DMS79 treated with DMSO at 0.1 percent for 48 hours (cell line): ENCODE measurements around the gene LDB2.

Source experiments
- DNase-seq: peaks from one replicate; lab custom pipeline; 2025; lab: John Stamatoyannopoulos, UW

Gene LDB2

DNA sequence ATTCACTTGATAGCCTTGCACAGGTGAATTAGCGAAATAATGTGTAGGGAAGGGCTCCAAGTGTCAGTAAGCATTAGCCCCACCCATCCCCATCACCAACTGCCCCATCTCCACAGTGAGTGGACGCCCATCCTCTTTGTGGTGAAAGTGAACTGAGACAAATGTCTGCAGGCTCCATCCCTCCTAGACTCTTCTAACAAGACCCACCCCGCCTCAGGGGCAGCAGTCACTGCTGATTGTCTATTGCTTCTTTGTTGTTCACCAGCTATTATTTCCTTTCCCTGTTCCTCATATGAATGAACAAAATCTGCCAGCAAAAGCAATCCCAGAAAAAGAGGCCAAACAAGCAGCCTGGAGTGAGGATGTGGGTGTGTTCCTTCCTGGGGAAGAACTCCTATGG lies 96.4 kb downstream of the LDB2 start:
- no peak for DNase-seq

DNA sequence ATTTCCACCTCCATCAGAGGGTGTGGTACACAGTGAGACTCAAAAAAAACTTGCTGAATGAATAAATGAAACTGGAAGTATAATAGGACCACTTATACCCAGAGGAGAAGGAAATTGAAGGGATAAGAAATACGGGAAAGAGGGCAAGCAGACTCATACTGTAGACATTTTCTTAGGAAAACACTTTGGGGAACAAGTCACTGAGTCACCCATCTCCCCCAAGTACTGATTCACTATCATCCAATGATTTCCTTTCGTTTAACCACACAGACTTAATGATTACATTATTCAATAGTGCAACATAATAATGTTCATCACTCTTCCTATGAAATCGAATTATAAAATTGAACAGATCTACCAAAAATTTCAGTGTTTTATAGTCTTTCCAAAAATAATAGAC lies 97.1 kb downstream of the LDB2 start:
- no peak for DNase-seq

DNA sequence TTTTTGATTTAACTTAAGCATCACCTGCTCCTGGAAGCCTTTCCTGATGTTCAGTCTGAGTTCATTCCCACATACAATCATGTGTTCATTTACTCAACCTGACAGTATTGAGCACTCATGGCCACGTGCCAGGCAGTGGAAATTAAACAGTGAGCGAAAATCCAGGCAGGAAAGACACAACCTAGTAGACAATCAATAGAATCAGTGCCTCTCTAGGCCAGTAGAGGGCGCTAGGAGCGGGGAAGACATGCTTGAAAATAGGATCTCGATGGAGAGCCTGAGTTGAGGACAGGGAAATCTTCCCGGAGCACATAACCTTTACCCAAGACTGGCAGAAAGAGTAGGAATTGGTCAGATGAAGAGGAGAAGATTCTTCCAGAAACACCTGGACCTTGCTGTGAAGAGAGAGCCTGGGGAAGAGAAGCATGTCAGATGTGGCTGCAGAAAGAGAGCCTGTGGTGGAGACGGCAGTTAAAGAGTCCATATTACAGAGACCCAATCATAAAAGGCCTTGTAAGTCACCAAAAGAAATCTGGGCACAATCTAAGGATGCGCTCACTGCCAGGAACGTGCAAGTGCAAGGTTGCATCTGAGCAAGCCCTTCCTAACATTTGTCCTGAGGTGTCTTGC lies 103.5 kb downstream of the LDB2 start:
- DNase-seq = no peak

DNA sequence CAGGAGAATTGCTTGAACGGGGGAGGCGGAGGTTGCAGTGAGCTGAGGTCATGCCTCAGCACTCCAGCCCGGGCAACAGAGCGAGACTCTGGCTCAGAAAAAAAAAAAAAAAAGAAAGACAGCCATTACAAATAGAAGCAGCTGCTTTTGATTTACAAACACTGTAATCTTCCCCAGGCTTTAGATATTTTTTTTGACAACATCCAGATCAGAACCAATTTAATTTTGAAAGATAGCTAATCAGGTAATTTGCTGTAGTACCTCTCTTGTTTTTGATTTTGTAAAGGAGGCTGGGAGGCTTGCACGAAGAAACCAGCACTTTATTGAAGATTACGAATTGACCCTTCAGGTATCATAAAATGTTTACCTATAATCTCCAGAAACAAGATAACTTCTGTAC lies 107.0 kb downstream of the LDB2 start:
- no peak for DNase-seq

DNA sequence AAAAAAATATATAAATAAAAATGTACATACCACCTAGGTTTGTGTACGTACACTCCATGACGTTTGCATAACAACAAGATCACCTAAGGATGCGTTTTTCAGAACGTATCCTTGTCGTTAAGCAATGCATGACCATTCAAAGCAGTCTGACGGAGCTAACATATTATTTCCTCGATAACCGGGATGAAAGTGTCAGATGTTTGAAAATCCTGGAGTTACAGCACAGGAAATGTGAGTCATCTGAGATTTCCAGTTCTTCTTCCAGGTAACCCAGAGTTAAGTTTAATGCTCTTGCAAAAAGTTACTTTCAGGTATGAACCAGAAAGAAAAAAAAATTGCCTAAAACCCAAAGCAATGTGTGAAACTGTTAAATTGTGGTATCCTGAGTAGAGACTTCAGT lies 107.9 kb downstream of the LDB2 start:
- no peak for DNase-seq

DNA sequence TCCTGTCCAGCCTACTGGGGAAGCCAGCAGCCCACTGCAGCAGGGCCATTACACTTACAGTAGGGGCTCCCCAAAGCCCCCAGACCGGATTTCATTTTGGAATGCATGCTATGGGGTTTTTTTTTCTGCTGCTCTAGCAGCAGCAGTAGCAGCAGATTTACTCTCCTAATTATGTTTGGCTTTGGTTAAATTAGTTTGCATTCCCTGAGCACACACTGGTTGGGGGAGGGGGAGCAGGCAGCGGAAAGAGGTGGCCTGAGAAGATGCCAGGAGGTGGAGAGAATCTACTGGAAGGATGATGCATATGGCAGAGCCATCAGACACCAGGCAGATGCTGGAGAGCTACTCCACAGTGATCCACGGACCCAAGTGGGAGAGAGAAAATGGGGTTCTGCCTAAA lies 109.6 kb downstream of the LDB2 start:
- no peak for DNase-seq

DNA sequence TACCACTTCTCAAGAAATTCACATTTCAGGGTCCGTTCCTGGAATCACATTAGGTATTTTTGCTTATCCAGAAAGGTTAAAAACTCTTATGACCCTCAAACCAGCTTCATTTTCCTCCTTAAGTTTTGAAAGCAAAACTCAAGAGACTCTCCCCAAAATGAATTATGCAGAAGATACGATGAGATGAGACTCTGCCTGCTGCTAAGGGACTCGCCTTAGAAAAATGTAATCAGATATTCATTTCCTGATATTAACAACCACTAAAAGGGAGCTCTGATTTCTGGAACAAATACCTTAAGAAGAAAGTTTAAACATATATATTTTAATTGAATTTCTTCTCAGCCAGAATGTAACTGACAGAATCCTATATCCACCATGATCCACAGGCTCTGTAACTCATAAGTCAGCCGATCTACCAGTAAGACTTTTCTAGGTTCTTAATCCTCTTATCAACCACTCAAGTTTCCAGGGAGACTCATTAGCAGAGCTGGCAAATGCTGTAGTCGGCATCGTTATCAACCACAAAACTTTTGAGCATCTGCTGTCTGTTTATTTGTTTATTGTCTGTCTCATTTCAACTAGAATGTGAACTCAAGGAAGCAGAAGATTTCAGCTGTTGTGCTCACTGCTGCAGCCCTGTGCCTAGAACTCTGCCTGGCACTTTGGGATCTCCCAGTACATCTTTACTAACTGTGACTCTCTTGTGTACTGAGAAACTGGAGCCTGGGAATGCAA lies 112.5 kb downstream of the LDB2 start:
- DNase-seq = no peak

DNA sequence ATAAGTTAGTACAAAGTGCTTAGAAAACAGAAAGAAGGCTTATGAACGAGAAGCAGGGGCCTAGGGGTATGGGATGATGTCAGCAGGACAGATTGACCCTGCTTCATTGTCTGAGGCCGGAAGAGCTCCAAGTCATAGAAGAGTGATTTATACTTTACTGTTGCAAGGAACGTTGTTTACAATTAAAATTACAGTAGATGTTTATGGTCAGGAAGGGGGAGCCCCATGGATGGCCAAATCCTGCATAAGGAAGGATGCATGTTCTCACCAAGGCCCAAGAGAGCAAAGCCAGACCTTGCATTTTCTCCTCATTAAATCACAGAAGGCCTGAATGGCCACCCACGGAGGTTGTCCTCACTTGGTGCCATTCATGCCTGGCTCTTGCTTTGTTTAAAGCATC lies 115.3 kb downstream of the LDB2 start:
- no peak for DNase-seq

DNA sequence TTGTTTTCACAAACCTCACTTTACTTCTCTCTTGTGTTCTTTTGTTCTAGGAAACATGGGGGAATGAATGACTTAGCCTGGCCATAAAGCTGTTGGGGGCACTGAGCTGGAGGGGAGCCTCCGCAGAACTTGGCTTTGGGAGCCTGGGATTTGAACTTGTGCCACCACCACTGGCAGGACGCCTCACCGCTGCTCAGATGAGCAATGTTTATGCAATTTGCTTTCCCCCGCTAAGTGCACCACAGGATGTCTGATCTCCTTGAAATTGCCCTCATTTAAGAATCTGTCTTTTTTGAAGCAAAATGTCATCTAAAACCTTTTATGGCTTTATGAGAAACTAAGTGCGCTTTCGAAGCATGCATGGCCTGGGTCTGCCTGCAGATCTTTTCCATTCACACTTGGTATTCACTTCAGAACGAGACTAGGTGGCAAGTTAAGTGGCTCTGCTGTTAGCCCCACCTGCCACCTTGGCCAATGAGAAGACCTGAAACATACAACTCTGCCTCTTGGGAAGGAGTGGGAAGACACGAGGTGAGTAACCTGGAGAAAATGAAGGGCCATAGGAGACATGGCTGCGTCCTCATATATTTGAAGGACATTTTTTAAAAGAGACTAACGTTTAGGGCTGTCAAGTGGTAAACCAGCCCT lies 119.3 kb downstream of the LDB2 start:
- no peak for DNase-seq

DNA sequence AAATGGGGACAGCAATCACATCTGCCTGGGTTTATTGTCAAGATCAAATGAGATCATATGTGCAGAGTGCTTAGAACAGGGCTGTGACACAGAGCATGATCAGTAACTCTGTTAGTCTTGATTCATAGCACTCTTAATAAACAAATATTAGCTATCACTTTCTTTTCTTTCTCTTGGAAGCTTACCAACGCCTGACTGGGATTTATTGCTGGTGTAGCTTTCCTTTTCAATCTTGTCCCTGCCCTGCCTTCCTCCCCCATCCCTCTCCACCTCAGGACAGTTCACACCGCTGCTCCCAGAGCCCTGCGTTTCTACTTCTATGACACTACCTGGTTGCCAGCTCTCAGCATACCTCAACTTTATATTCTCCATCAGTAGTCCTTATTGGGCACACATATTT lies 120.7 kb downstream of the LDB2 start:
- DNase-seq = no peak

DNA sequence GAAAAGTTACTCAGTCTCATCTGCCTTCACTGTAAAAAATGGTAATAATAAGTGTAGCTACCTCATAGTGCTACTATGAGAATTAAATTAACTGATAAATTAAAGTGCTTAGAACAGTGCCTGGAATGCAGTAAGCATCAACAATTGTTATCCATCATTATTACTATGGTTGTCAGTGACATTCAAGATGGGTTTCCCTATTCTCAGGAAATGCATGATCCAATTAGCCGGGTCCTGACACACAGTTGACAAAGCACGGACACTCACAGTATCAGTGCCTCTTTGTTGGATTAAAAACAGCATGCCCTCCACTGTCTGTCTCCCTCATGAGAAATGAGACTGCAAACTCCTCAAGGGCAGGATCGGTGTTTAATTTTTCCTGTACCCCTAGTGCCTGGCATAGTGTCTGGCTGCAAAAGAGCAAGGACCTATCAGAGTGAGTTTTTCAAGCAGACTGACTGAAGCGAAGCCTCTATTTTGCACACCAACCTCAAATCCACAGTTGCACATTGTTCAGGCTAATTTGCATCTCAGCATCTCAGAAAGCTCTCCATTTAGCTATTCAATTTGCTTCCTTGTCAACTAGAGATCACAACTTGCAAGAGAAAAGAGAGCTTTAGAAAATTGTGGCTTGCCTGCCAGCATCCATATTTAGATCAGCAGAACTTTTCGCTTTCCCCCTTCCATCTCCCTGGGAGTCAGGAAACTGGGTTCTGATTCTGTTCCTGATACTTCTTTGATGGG lies 122.9 kb downstream of the LDB2 start:
- no peak for DNase-seq

DNA sequence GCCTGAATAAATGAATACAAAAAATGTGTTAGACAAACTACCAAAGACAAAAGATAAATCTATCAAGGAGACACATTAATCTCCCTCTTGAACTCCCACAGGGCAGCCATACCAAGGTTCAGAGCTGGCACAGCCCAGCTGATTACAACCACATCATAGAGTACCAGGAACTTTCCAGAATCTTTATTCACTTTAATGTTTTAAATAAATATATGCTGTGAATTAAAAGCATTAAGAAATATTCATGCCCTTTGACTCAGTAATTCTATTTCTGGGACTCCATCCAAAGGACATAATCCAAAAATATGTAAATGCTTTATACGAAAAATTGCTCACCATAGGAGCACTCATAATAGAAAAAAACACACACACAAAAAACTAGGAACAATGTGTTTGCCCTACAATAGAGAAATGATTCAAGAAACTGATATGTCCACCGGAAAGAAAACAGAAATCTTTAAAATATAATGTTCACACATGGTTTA lies 126.0 kb downstream of the LDB2 start:
- DNase-seq = no peak

DNA sequence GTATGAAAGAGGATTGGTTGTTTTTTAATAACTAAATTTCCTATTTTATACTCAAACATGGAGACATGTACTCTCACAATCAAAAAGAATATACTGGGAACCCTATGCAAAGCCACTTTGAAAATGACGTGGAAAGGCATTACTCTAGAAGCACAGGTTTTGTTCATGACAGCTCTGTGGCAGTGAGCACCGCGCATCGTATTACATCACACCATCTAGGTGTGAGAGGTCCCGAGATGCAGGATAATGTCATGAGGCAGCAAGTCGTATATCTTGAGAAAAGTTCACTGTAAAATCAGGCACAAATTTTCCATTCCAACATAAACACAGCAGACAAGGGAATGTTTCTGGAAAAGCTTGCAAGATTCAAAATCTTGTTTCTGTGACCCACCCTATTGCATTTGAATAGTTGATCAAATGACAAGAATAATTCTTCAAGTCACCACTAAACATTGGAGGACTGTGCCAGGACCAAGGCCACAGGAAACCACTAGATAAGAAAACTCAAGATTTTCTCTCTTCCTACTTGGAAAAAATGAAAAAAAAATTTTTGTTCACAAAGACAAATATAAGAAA lies 127.6 kb downstream of the LDB2 start:
- no peak for DNase-seq

DNA sequence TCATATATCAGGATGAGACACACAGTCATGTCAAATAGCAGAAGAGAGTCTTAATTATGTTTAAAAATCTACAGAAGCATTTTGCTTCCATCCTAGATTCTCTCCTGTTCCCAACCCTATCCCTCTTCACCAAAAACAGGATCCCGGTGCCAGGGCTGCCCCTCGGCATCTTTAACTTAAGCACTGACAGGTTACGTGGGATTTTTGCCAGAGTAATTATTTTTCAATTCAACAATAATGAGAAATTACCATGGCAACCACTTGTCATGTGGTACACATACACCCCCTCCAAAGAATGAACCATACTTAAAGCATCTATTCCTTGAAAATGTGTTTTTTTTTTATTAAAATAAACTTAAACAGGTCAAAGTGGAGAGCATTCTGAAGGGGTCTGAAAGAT lies 130.6 kb downstream of the LDB2 start:
- DNase-seq = no peak

DNA sequence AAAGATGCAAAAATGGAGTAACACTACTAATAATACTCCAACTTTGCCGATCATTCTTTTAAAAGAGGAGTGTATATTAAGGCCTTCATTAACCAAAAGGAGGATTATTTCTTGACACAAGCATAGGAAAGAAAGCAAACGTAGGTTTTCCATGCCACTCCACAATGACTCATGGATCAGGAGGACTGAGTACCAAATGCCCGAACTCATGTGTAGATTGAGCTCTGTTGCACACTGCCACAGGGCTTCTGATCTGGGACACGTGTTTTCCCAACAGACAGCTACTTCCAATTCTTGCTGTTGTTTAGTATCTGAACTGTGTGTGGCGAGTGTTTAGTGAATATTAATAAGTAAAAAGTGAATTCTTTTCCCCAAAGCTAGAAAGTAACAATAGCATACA lies 131.2 kb downstream of the LDB2 start:
- no peak for DNase-seq

DNA sequence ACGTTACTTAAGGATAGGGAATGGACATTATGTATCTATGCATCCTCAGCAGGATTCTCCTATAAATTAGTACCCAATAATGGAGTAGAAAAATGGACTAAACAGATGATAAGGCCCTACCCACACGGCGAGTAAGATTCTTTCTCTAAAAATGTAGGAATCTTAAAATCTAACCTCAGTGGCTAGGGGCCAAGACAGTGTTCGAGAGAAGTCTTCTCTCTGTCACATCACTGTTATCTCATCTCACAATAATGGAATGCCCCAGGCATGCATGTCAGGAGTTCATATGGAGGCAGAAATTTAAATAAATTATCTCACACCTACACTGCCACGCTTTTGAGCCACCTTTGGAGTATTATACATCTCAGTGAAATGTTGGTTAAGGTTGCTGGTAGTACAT lies 132.9 kb downstream of the LDB2 start:
- DNase-seq = no peak

DNA sequence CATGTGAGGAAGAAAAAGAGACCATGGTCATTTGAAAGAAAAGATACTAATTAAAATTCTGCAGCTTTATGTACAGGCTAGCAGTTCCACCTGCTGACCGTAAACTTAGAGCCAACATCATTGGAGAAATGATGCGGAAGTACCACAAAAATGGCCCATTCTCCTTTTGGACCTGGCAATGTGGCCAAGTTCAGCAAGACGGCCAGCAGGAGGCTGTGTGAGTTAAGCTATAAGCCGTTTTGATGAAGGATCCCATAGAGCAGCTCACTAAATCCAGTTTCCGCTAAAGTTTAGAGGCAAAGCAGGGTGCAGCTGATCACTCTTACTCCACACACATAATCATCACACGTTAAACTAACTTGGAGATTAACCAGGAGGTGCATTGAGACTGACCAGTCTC lies 133.8 kb downstream of the LDB2 start:
- no peak for DNase-seq

DNA sequence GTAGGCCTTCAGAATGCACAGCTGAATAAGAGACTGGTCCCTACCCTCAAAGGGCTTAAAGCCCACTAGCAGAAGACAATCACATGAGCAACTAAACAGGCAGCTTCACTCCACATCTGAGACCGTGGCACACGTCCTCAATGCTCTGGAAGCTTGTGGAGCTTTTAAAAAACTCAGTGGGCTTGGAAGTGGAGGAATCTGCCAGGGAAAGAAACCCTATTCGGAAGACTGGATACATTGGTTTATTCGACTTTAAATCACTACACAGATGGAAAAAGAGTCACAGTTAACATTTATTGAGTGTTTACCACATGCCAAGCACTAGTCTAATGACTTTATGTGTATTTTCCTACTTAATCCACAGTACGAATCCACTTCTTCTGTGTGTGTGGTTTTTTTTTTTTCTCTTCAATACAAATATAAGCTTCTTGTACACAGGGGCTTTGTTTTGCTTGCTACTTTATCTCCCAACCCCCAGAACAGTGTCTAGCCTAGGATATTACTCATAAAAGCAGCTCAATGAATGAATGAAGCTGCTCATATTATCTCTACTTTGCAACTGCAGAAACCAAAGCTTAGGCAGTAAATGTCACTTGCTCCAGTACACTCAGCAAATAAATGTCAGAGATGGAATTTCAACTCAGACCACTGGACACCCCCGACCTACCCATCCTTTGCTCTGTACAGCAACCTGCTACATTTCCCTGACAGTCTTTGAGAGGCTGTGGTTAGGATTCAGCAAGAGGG lies 137.7 kb downstream of the LDB2 start:
- no peak for DNase-seq

DNA sequence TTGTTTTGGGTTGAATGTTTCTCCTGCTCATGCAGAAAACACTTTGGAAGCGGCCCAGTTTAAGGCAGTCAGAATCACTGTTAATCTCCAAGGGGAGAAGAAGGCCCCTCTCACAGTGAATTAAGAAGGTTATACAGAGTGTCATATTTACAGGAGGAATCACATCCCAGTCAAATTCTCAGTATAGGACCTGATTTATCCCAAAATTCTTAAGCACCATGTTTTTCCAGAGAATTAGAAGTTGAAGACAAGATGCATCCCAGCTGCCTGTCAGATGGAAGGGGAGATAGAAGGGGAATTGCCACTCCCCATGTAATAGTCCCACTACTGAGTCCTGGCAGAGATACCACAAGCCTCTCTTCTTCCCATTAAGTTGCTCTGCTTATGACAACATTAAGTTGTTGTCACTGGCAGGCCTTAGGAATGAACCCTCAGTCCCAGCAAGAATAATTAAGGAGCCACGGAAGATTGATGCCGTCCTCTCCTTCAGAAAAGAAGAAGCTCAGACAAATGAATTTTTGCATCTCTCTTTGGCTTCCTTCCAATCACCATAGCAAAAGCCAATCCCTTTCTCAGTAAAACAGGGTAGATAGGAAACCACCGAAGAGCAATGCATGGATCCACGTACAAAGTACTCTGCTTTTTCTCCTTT lies 138.4 kb downstream of the LDB2 start:
- DNase-seq = no peak

DNA sequence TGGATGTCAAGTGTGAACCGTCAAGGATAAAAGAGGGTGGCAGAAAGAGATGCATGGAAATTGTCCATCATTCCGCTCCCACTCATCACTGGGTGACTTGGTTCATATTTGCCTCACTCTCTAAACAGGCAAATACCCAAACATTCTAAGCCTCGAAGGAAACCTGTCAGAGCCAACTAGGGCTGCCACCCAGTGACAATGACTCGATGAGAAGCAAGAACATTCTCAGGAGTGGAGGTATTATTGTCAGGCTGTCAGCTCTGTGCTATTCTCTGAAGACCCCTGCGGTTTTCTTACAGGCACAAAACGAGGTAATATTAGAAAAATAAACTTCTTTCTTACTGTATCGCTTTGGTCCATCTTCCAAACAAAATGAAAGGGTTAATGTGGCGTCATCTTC lies 139.6 kb downstream of the LDB2 start:
- DNase-seq = no peak

DNA sequence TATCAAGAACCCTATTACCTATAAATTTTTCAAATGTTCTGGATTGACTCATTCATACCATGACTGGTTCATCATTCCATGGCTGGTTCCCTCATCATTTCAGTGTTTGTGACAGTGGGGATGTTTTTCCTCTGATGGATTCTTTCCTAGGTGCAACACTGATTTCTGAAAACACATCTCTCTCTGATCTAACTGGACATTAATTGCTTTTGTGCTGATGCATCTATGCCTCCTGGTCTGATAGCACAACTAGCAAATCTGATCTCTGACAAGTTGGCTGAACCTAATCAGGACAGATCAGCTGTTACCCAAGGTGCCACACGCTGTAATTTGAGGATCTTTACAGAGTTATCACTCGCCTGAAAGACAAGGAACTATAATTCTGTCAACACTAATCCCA lies 140.2 kb downstream of the LDB2 start:
- no peak for DNase-seq
